ENCODE measurements around the gene NHSL2. TPM values are rescaled to one million over a fixed set of nuclear protein-coding genes. Genes with fewer than 3 reads are reported as not detected.
A peak's percentile ranks its signal among the peaks of the same experiment; 100 is the strongest.

Gene NHSL2
- total and polyA plus RNA-seq, 8 donors = under 0.01 to 6.4 (median 1.7) TPM

- H3K27ac ChIP-seq = no peak overlapping the region
- no peaks in the 10 kb centered on the region for H3K36me3 ChIP-seq
- TF ChIP-seq POLR2A (IDR thresholded peaks at IDR 0.05) (no peak), EP300 (IDR thresholded peaks at IDR 0.05) (no peak), CTCF (IDR thresholded peaks at IDR 0.05) (no peak), POLR2AphosphoS5 (IDR thresholded peaks at IDR 0.05) (no peak)
- 82 to 89% (median 88%) methylated on average over 4 of the region's 4 CpGs for WGBS, 5 donors
- H3K4me1 ChIP-seq = no peaks in the 10 kb centered on the region
- H3K4me3 ChIP-seq = no peak overlapping the region
- intact Hi-C loops (cut with DNase I; ENCODE audit: low total_unique reads) = no loop called here
- no peak for DNase-seq
- no peaks in the 10 kb centered on the region for H3K9me3 ChIP-seq
- peaks cover 0 to 3% (median 0%) of the 10 kb centered on the region in 3 donors for H3K27me3 ChIP-seq
Observed at GRCh38 chrX:71974916-71975315, 64.3 kb downstream of the NHSL2 start.

- 48 to 67% (median 55%) methylated on average over 3 of the region's 3 CpGs for WGBS, 5 donors
- no peaks in the 10 kb centered on the region for H3K36me3 ChIP-seq
- no peaks in the 10 kb centered on the region for H3K9me3 ChIP-seq
- TF ChIP-seq POLR2AphosphoS5 (IDR thresholded peaks at IDR 0.05) (no peak), CTCF (IDR thresholded peaks at IDR 0.05) (no peak), EP300 (IDR thresholded peaks at IDR 0.05) (no peak), POLR2A (IDR thresholded peaks at IDR 0.05) (no peak)
- intact Hi-C loops (cut with DNase I; ENCODE audit: low total_unique reads) = no loop called here
- H3K27ac ChIP-seq = no peak overlapping the region
- no peak for DNase-seq
- H3K4me1 ChIP-seq = no peaks in the 10 kb centered on the region
- no peak overlapping the region for H3K4me3 ChIP-seq
- H3K27me3 ChIP-seq = peaks cover 0 to 3% (median 0%) of the 10 kb centered on the region in 3 donors
Observed at GRCh38 chrX:71976753-71977152, 66.1 kb downstream of the NHSL2 start.

GRCh38 chrX:71978164-71978563 lies 67.5 kb downstream of the NHSL2 start:
- no peak for DNase-seq
- intact Hi-C loops (cut with DNase I; ENCODE audit: low total_unique reads) = no loop called here
- TF ChIP-seq EP300 (IDR thresholded peaks at IDR 0.05) (no peak), POLR2AphosphoS5 (IDR thresholded peaks at IDR 0.05) (no peak), POLR2A (IDR thresholded peaks at IDR 0.05) (no peak), CTCF (IDR thresholded peaks at IDR 0.05) (no peak)
- 73 to 85% (median 85%) methylated on average over 2 to 3 of the region's 3 CpGs for WGBS, 5 donors
- Histone ChIP-seq H3K36me3 (no peaks in the 10 kb centered on the region), H3K4me1 (no peaks in the 10 kb centered on the region), H3K27me3 (peaks cover 0 to 3% (median 0%) of the 10 kb centered on the region in 3 donors), H3K4me3 (no peak overlapping the region), H3K27ac (no peak overlapping the region), H3K9me3 (no peaks in the 10 kb centered on the region)

- peaks cover 0 to 19% (median 0%) of the 10 kb centered on the region in 4 donors for H3K4me1 ChIP-seq
- intact Hi-C loops (cut with DNase I; ENCODE audit: low total_unique reads) = no loop called here
- no peaks in the 10 kb centered on the region for H3K36me3 ChIP-seq
- no peak overlapping the region for H3K27ac ChIP-seq
- peaks cover 0 to 15% (median 0%) of the 10 kb centered on the region in 3 donors for H3K27me3 ChIP-seq
- no peaks in the 10 kb centered on the region for H3K9me3 ChIP-seq
- WGBS, 5 donors = 42 to 51% (median 48%) methylated on average over 5 to 9 of the region's 9 CpGs
- peak in 1 of 2 donors; percentile 53 for DNase-seq
- H3K4me3 ChIP-seq = no peak overlapping the region
- TF ChIP-seq POLR2A (IDR thresholded peaks at IDR 0.05) (no peak), POLR2AphosphoS5 (IDR thresholded peaks at IDR 0.05) (no peak), CTCF (IDR thresholded peaks at IDR 0.05) (no peak), EP300 (IDR thresholded peaks at IDR 0.05) (no peak)
Observed at GRCh38 chrX:71989768-71990426, 79.3 kb downstream of the NHSL2 start.
